ENCODE data around the gene ZSCAN31.

Gene ZSCAN31

GRCh38 chr6:28377879-28378278 is 41.9 kb upstream of the ZSCAN31 start:
- H3K4me1 ChIP-seq (ENCODE audit: control insufficient read depth in 1 of 2, insufficient read depth in 1 of 2, low read depth in 1 of 2, low read length in 1 of 2) = peaks cover 0 to 3% of the 10 kb centered on the region in 2 experiments
- no peak overlapping the region for H3K27ac ChIP-seq
- H3K4me3 ChIP-seq (ENCODE audit: low read depth in 1 of 2, low read length in 1 of 2) = no peak overlapping the region
- H3K9me3 ChIP-seq = no peaks in the 10 kb centered on the region
- H3K36me3 ChIP-seq = no peaks in the 10 kb centered on the region
- no peak for TF ChIP-seq CTCF (IDR thresholded peaks at IDR 0.05)
- no peaks in the 10 kb centered on the region for H3K27me3 ChIP-seq

- Histone ChIP-seq H3K27me3 (no peaks in the 10 kb centered on the region), H3K27ac (no peak overlapping the region), H3K4me3 (ENCODE audit: low read depth in 1 of 2, low read length in 1 of 2) (no peak overlapping the region), H3K9me3 (no peaks in the 10 kb centered on the region), H3K4me1 (ENCODE audit: control insufficient read depth in 1 of 2, insufficient read depth in 1 of 2, low read depth in 1 of 2, low read length in 1 of 2) (no peaks in the 10 kb centered on the region), H3K36me3 (no peaks in the 10 kb centered on the region)
- no peak for TF ChIP-seq CTCF (IDR thresholded peaks at IDR 0.05)
These were observed 38.0 kb upstream of the ZSCAN31 start for GRCh38 chr6:28373925-28374324.

- no peaks in the 10 kb centered on the region for H3K36me3 ChIP-seq
- no peak overlapping the region for H3K4me3 ChIP-seq (ENCODE audit: low read depth in 1 of 2, low read length in 1 of 2)
- H3K27me3 ChIP-seq = no peaks in the 10 kb centered on the region
- H3K27ac ChIP-seq = no peak overlapping the region
- no peaks in the 10 kb centered on the region for H3K9me3 ChIP-seq
- H3K4me1 ChIP-seq (ENCODE audit: control insufficient read depth in 1 of 2, insufficient read depth in 1 of 2, low read depth in 1 of 2, low read length in 1 of 2) = no peaks in the 10 kb centered on the region
- no peak for TF ChIP-seq CTCF (IDR thresholded peaks at IDR 0.05)
These were observed 35.9 kb upstream of the ZSCAN31 start for GRCh38 chr6:28371706-28372451.

- no peak for TF ChIP-seq CTCF (IDR thresholded peaks at IDR 0.05)
- no peak overlapping the region for H3K4me3 ChIP-seq (ENCODE audit: low read depth in 1 of 2, low read length in 1 of 2)
- peaks cover 5% of the 10 kb centered on the region for H3K36me3 ChIP-seq
- no peaks in the 10 kb centered on the region for H3K4me1 ChIP-seq (ENCODE audit: control insufficient read depth in 1 of 2, insufficient read depth in 1 of 2, low read depth in 1 of 2, low read length in 1 of 2)
- no peaks in the 10 kb centered on the region for H3K9me3 ChIP-seq
- no peaks in the 10 kb centered on the region for H3K27me3 ChIP-seq
- H3K27ac ChIP-seq = no peak overlapping the region
These were observed 35.3 kb upstream of the ZSCAN31 start for GRCh38 chr6:28371280-28371679.

- Histone ChIP-seq H3K9me3 (no peaks in the 10 kb centered on the region), H3K36me3 (peaks cover 13% of the 10 kb centered on the region), H3K27me3 (no peaks in the 10 kb centered on the region), H3K4me1 (ENCODE audit: control insufficient read depth in 1 of 2, insufficient read depth in 1 of 2, low read depth in 1 of 2, low read length in 1 of 2) (no peaks in the 10 kb centered on the region), H3K4me3 (ENCODE audit: low read depth in 1 of 2, low read length in 1 of 2) (no peak overlapping the region), H3K27ac (no peak overlapping the region)
- no peak for TF ChIP-seq CTCF (IDR thresholded peaks at IDR 0.05)
These were observed 34.5 kb upstream of the ZSCAN31 start for GRCh38 chr6:28370440-28370839.

All from neutrophil (primary cell).